Fibroblast of skin of right quadriceps (primary cell): ENCODE measurements around the gene AMOT.

Experiments
- DNase-seq: peaks from one replicate; pipeline ENCODE4 v3.0.0-alpha.2; 2013

Gene AMOT

DNA sequence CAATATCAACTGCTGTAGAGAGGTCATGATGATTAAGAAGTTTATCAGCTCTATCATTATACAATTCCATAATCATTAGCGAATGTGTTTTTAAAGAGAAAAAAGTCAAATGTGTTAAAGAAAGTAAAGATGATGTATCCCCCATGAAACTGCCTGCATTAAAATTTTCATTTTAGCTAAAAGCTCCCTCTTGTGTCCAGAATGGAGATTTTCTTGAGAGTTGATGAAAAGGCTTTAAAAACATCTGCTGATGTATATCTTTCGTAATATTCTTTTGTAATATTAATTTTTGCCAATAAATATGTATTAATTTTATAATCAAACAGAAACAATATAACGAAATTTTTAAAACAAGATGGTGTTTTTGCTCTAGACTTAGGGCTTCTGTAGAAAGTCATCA lies 108.8 kb downstream of the AMOT start:
- peak; percentile 31 for DNase-seq
